ENCODE data around the gene TMTC2.

The TMTC2 gene

GRCh38 chr12:82955043-82955442, 268.3 kb downstream of the TMTC2 start:
- no peak overlapping the region for H3K27ac ChIP-seq (ENCODE audit: insufficient read depth, low read length, poor library complexity, severe bottlenecking)
- no peaks in the 10 kb centered on the region for H3K27me3 ChIP-seq (replicated peaks; ENCODE audit: control insufficient read depth, insufficient read depth, low read length, poor library complexity, severe bottlenecking)
- H3K4me3 ChIP-seq (ENCODE audit: insufficient read depth, low read depth, low read length, poor library complexity, severe bottlenecking) = no peak overlapping the region
- no peak for DNase-seq
- no peaks in the 10 kb centered on the region for H3K4me1 ChIP-seq (ENCODE audit: control insufficient read depth, insufficient read depth, low read length, poor library complexity, severe bottlenecking)
- H3K36me3 ChIP-seq (ENCODE audit: control insufficient read depth, insufficient read depth, low read length) = no peaks in the 10 kb centered on the region
- H3K9me3 ChIP-seq (ENCODE audit: control insufficient read depth, low read length) = no peaks in the 10 kb centered on the region

DNA sequence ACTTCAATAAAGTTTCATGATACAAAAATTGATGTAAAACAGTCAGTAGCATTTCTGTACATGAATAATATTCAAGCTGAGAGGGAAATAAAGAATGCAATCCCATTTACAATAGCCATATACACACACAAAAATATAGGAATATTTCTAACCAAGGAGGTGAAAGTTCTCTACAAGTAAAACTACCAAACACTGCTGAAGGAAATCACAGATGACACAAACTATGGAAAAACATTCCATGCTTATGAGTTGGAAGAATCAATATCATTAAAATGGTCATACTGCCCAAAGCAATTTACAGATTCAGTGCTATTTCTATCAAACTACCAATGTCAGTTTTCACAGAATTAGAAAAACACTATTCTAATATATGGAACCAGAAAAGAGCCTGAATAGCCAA, 272.3 kb downstream of the TMTC2 start:
- Histone ChIP-seq H3K27ac (ENCODE audit: insufficient read depth, low read length, poor library complexity, severe bottlenecking) (no peak overlapping the region), H3K27me3 (replicated peaks; ENCODE audit: control insufficient read depth, insufficient read depth, low read length, poor library complexity, severe bottlenecking) (no peaks in the 10 kb centered on the region), H3K4me1 (ENCODE audit: control insufficient read depth, insufficient read depth, low read length, poor library complexity, severe bottlenecking) (no peaks in the 10 kb centered on the region), H3K36me3 (ENCODE audit: control insufficient read depth, insufficient read depth, low read length) (no peaks in the 10 kb centered on the region), H3K4me3 (ENCODE audit: insufficient read depth, low read depth, low read length, poor library complexity, severe bottlenecking) (no peak overlapping the region), H3K9me3 (ENCODE audit: control insufficient read depth, low read length) (no peaks in the 10 kb centered on the region)
- DNase-seq = no peak

GRCh38 chr12:82959821-82960220, 273.1 kb downstream of the TMTC2 start:
- H3K4me3 ChIP-seq (ENCODE audit: insufficient read depth, low read depth, low read length, poor library complexity, severe bottlenecking) = no peak overlapping the region
- no peaks in the 10 kb centered on the region for H3K27me3 ChIP-seq (replicated peaks; ENCODE audit: control insufficient read depth, insufficient read depth, low read length, poor library complexity, severe bottlenecking)
- H3K27ac ChIP-seq (ENCODE audit: insufficient read depth, low read length, poor library complexity, severe bottlenecking) = no peak overlapping the region
- H3K36me3 ChIP-seq (ENCODE audit: control insufficient read depth, insufficient read depth, low read length) = no peaks in the 10 kb centered on the region
- H3K4me1 ChIP-seq (ENCODE audit: control insufficient read depth, insufficient read depth, low read length, poor library complexity, severe bottlenecking) = no peaks in the 10 kb centered on the region
- no peaks in the 10 kb centered on the region for H3K9me3 ChIP-seq (ENCODE audit: control insufficient read depth, low read length)
- no peak for DNase-seq

GRCh38 chr12:82961835-82962234, 275.1 kb downstream of the TMTC2 start:
- Histone ChIP-seq H3K27me3 (replicated peaks; ENCODE audit: control insufficient read depth, insufficient read depth, low read length, poor library complexity, severe bottlenecking) (no peaks in the 10 kb centered on the region), H3K9me3 (ENCODE audit: control insufficient read depth, low read length) (no peaks in the 10 kb centered on the region), H3K27ac (ENCODE audit: insufficient read depth, low read length, poor library complexity, severe bottlenecking) (no peak overlapping the region), H3K4me3 (ENCODE audit: insufficient read depth, low read depth, low read length, poor library complexity, severe bottlenecking) (no peak overlapping the region), H3K4me1 (ENCODE audit: control insufficient read depth, insufficient read depth, low read length, poor library complexity, severe bottlenecking) (no peaks in the 10 kb centered on the region), H3K36me3 (ENCODE audit: control insufficient read depth, insufficient read depth, low read length) (no peaks in the 10 kb centered on the region)
- no peak for DNase-seq

- H3K36me3 ChIP-seq (ENCODE audit: control insufficient read depth, insufficient read depth, low read length) = no peaks in the 10 kb centered on the region
- H3K27ac ChIP-seq (ENCODE audit: insufficient read depth, low read length, poor library complexity, severe bottlenecking) = no peak overlapping the region
- no peaks in the 10 kb centered on the region for H3K27me3 ChIP-seq (replicated peaks; ENCODE audit: control insufficient read depth, insufficient read depth, low read length, poor library complexity, severe bottlenecking)
- H3K4me1 ChIP-seq (ENCODE audit: control insufficient read depth, insufficient read depth, low read length, poor library complexity, severe bottlenecking) = no peaks in the 10 kb centered on the region
- H3K4me3 ChIP-seq (ENCODE audit: insufficient read depth, low read depth, low read length, poor library complexity, severe bottlenecking) = no peak overlapping the region
- H3K9me3 ChIP-seq (ENCODE audit: control insufficient read depth, low read length) = no peaks in the 10 kb centered on the region
- DNase-seq = no peak
These were observed 277.2 kb downstream of the TMTC2 start for GRCh38 chr12:82963956-82964355.

DNA sequence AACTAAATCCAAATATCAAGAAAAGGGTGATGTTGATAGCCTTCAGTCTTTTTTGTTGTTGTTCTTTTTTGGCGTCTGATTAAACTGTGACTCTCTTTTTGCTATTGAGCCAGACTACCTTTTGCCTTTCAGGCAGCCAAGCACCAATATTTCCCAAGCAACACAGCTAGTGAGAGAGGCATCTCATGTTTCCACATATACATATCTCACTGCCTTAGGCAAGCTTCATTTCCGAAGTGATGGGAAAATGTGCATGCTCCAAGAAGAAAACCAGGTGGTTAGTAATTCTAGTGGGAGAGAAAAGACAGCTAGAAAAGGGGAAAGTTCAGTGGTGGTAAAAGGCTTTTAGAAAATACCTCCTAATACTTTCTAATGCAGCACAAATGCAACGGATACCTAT, 277.7 kb downstream of the TMTC2 start:
- Histone ChIP-seq H3K27me3 (replicated peaks; ENCODE audit: control insufficient read depth, insufficient read depth, low read length, poor library complexity, severe bottlenecking) (no peaks in the 10 kb centered on the region), H3K36me3 (ENCODE audit: control insufficient read depth, insufficient read depth, low read length) (no peaks in the 10 kb centered on the region), H3K9me3 (ENCODE audit: control insufficient read depth, low read length) (no peaks in the 10 kb centered on the region), H3K27ac (ENCODE audit: insufficient read depth, low read length, poor library complexity, severe bottlenecking) (no peak overlapping the region), H3K4me3 (ENCODE audit: insufficient read depth, low read depth, low read length, poor library complexity, severe bottlenecking) (no peak overlapping the region), H3K4me1 (ENCODE audit: control insufficient read depth, insufficient read depth, low read length, poor library complexity, severe bottlenecking) (no peaks in the 10 kb centered on the region)
- DNase-seq = no peak

DNA sequence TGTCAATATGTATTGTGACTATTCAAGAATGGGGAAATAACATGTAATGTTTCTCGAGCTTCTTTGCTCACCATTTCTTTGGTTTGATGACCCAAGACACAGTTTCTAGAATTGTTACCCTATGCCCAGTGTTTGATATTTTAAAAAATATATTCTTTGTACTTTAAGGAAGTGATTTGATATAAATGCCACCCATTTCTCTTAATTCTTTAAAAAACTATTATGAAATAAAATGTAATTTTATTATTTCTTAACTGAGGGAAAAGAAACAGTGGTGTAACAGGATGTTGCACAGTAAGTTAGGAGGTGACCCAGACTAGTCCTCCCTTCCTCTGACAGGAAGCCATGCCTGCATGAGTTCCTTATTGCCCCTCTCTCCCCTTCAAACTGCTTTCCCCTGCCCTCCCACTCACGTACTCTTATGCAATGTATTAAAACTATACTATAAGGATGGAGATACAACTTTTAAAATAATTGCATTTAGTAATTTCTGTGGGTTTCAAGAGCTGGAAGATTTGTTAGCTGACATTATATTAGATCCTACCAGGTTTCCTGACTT, 279.4 kb downstream of the TMTC2 start:
- Histone ChIP-seq H3K27me3 (replicated peaks; ENCODE audit: control insufficient read depth, insufficient read depth, low read length, poor library complexity, severe bottlenecking) (no peaks in the 10 kb centered on the region), H3K36me3 (ENCODE audit: control insufficient read depth, insufficient read depth, low read length) (no peaks in the 10 kb centered on the region), H3K4me1 (ENCODE audit: control insufficient read depth, insufficient read depth, low read length, poor library complexity, severe bottlenecking) (no peaks in the 10 kb centered on the region), H3K9me3 (ENCODE audit: control insufficient read depth, low read length) (no peaks in the 10 kb centered on the region), H3K27ac (ENCODE audit: insufficient read depth, low read length, poor library complexity, severe bottlenecking) (no peak overlapping the region), H3K4me3 (ENCODE audit: insufficient read depth, low read depth, low read length, poor library complexity, severe bottlenecking) (no peak overlapping the region)
- DNase-seq = no peak

DNA sequence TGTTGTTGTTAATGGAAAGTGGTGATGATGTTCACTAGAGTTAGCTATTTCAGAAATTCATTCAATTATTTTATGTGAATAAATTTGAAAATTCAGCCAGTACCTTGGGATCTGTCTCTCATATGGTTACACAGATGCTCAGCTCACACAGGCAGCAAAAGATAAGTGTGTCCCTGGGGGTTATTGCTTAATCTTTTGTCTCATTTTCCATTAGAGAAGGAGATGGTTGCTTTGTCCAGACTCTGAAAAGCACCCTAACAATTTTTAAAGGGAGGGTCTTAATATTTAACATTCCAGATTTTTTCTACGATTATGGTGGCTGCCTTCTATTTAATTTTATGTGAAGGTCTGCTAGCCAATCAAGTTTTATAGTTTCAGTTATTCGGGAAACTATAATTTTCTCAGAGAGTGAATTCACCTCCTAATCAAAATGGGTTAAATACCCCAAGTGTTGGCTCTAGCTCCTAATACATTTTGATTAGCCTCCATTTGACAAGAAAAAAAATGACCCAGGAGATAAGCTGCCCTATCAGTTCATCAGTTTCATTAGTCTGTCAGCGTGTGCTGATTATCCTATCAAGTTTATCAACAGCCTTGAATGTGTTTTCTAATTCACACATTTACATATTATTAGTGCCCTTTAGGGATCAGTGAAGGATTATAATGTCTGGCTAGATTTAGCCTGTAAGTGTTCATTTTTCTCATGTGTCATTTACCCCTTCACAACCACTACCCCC, 282.1 kb downstream of the TMTC2 start:
- H3K36me3 ChIP-seq (ENCODE audit: control insufficient read depth, insufficient read depth, low read length) = no peaks in the 10 kb centered on the region
- H3K4me1 ChIP-seq (ENCODE audit: control insufficient read depth, insufficient read depth, low read length, poor library complexity, severe bottlenecking) = no peaks in the 10 kb centered on the region
- no peak overlapping the region for H3K4me3 ChIP-seq (ENCODE audit: insufficient read depth, low read depth, low read length, poor library complexity, severe bottlenecking)
- H3K9me3 ChIP-seq (ENCODE audit: control insufficient read depth, low read length) = no peaks in the 10 kb centered on the region
- no peak for DNase-seq
- H3K27me3 ChIP-seq (replicated peaks; ENCODE audit: control insufficient read depth, insufficient read depth, low read length, poor library complexity, severe bottlenecking) = no peaks in the 10 kb centered on the region
- no peak overlapping the region for H3K27ac ChIP-seq (ENCODE audit: insufficient read depth, low read length, poor library complexity, severe bottlenecking)

GRCh38 chr12:82970614-82971013, 283.9 kb downstream of the TMTC2 start:
- H3K9me3 ChIP-seq (ENCODE audit: control insufficient read depth, low read length) = no peaks in the 10 kb centered on the region
- H3K27ac ChIP-seq (ENCODE audit: insufficient read depth, low read length, poor library complexity, severe bottlenecking) = no peak overlapping the region
- H3K36me3 ChIP-seq (ENCODE audit: control insufficient read depth, insufficient read depth, low read length) = no peaks in the 10 kb centered on the region
- no peaks in the 10 kb centered on the region for H3K27me3 ChIP-seq (replicated peaks; ENCODE audit: control insufficient read depth, insufficient read depth, low read length, poor library complexity, severe bottlenecking)
- no peak for DNase-seq
- H3K4me1 ChIP-seq (ENCODE audit: control insufficient read depth, insufficient read depth, low read length, poor library complexity, severe bottlenecking) = no peaks in the 10 kb centered on the region
- H3K4me3 ChIP-seq (ENCODE audit: insufficient read depth, low read depth, low read length, poor library complexity, severe bottlenecking) = no peak overlapping the region

DNA sequence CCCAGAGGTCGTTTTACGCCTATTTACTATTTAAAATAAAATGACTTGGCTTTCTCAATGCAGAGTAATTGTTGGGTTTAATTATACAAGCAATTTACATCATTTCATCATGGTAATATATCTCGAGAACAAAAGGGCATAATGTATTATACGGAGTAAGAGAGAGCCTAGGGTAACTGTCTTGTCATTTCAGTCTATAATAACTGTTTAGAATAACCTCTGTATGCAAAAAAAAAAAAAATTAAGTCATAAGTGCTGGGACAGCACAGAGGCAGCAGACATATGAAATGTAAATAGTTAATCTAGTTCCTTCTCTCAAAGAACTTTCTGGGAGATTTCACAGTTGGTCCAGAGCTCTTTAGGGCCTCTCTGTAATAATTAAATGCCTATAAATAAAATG, 284.9 kb downstream of the TMTC2 start:
- Histone ChIP-seq H3K4me3 (ENCODE audit: insufficient read depth, low read depth, low read length, poor library complexity, severe bottlenecking) (no peak overlapping the region), H3K36me3 (ENCODE audit: control insufficient read depth, insufficient read depth, low read length) (no peaks in the 10 kb centered on the region), H3K27ac (ENCODE audit: insufficient read depth, low read length, poor library complexity, severe bottlenecking) (no peak overlapping the region), H3K27me3 (replicated peaks; ENCODE audit: control insufficient read depth, insufficient read depth, low read length, poor library complexity, severe bottlenecking) (no peaks in the 10 kb centered on the region), H3K9me3 (ENCODE audit: control insufficient read depth, low read length) (no peaks in the 10 kb centered on the region), H3K4me1 (ENCODE audit: control insufficient read depth, insufficient read depth, low read length, poor library complexity, severe bottlenecking) (no peaks in the 10 kb centered on the region)
- DNase-seq = no peak
